K562 (cell line): ENCODE data around the gene HAL. TPM values are rescaled to one million over a fixed set of nuclear protein-coding genes. Genes with fewer than 3 reads are reported as not detected.

Experiments used
- ATAC-seq: fragments of 200-7000 bp; cut with Tn5 transposase; 3 replicates; pipeline ENCODE4 v1.9.1; 2020; ENCODE audit warnings: moderate library complexity
- BruUV-seq: library from RNA; stranded (reverse); fragments of 400-500 nt; replicated peaks from 2 replicates; lab custom pipeline; 2021; lab: Mats Ljungman, UMichigan
- CTCF ChIA-PET: fragments of 300-600 bp; formaldehyde crosslinking; extraction: SDS; loops from one replicate; lab custom pipeline; 2021; ENCODE audit warnings: low intra/inter-chr PET ratio; lab: Yijun Ruan, JAX
- POLR2A ChIA-PET: fragments of 300-600, 350-650 bp; sonication (Branson Sonifier 250); formaldehyde crosslinking; extraction: SDS; loops from one replicate; lab custom pipeline; 2021; ENCODE audit warnings: antibody characterized with exemption, inconsistent platforms; lab: Yijun Ruan, JAX
- DNase-seq, 4 experiments: peaks; one replicate each; pipeline versions ENCODE4 v3.0.0 to v3.0.0-alpha.2; 2011 to 2018; ENCODE audit warnings: low spot score in 3 of 4, mixed read lengths in 3 of 4; ENCODE audit errors: extremely low read depth in 1 of 4
- FAIRE-seq: peaks from 2 replicates; lab custom pipeline; 2011; peaks lifted over from hg19 to GRCh38; lab: Jason Lieb, UNC
- H2AFZ ChIP-seq: 2 replicates; pipeline ENCODE4 v1.6.0; 2011; ENCODE audit warnings: low read depth, low read length, control low read depth, inconsistent platforms
- H3K27ac ChIP-seq: fragments of 200-600 bp; 3 replicates; pipeline ENCODE4 v1.8.0; 2011; ENCODE audit warnings: low read depth, mild to moderate bottlenecking, control low read depth, inconsistent platforms, low read length, moderate library complexity, mixed read lengths; ENCODE audit errors: extremely low read depth
- H3K27me3 ChIP-seq, 2 experiments: fragments of 300-600 bp in 1 of 2; 2 replicates in 1 of 2; 3 replicates in 1 of 2; pipeline versions ENCODE4 v1.6.0 to v1.8.0; 2011; ENCODE audit warnings: inconsistent platforms in 2 of 2, low read length in 2 of 2, mild to moderate bottlenecking in 1 of 2, mixed read lengths in 1 of 2, moderate library complexity in 1 of 2; ENCODE audit not compliant: control insufficient read depth in 2 of 2, insufficient read depth in 2 of 2
- H3K36me3 ChIP-seq: fragments of 300-600 bp; 3 replicates; pipeline ENCODE4 v1.8.0; 2011; ENCODE audit warnings: mild to moderate bottlenecking, low read length, inconsistent platforms; ENCODE audit not compliant: control insufficient read depth, insufficient read depth
- H3K4me1 ChIP-seq, 2 experiments: fragments of 200-600 bp in 1 of 2; replicated peaks in 1 of 2; 2 replicates in 1 of 2; 3 replicates in 1 of 2; pipeline versions ENCODE4 v1.5.1 to v1.8.0; 2011; ENCODE audit warnings: inconsistent platforms in 2 of 2, low read length in 2 of 2, mild to moderate bottlenecking in 1 of 2, mixed read lengths in 1 of 2, moderate library complexity in 1 of 2; ENCODE audit not compliant: control insufficient read depth in 2 of 2, insufficient read depth in 2 of 2
- H3K4me2 ChIP-seq: 2 replicates; pipeline ENCODE4 v1.6.1; 2011; ENCODE audit warnings: low read length, control low read depth, inconsistent platforms, mixed read lengths; ENCODE audit not compliant: insufficient read depth
- H3K4me3 ChIP-seq: fragments of 200-600 bp; sonication (generic), shearing (Covaris generic); 2 replicates; pipeline ENCODE4 v1.5.1; 2016; ENCODE audit warnings: control low read depth, inconsistent platforms
- H3K79me2 ChIP-seq: fragments of 200-600 bp; 3 replicates; pipeline ENCODE4 v1.8.0; 2011; ENCODE audit warnings: low read length, inconsistent platforms; ENCODE audit not compliant: control insufficient read depth, insufficient read depth
- H3K9ac ChIP-seq, 2 experiments: 2 replicates each; pipeline versions ENCODE4 v1.6.0 to v1.6.1; 2011; ENCODE audit warnings: low read depth in 2 of 2, low read length in 2 of 2, control low read depth in 1 of 2, inconsistent platforms in 1 of 2, mild to moderate bottlenecking in 1 of 2, mixed read lengths in 1 of 2; ENCODE audit not compliant: insufficient read depth in 1 of 2
- H3K9me1 ChIP-seq: one replicate; pipeline ENCODE4 v1.6.0; 2011; ENCODE audit warnings: inconsistent platforms, mild to moderate bottlenecking, low read length, moderate library complexity; ENCODE audit not compliant: control insufficient read depth, insufficient read depth
- H3K9me3 ChIP-seq: replicated peaks from 2 replicates; pipeline ENCODE4 v1.5.1; 2011; ENCODE audit warnings: low read depth, low read length, inconsistent platforms; ENCODE audit not compliant: control insufficient read depth, insufficient read depth
- H4K20me1 ChIP-seq: replicated peaks from 2 replicates; pipeline ENCODE4 v1.6.1; 2011; ENCODE audit warnings: low read length, inconsistent platforms, mixed read lengths; ENCODE audit not compliant: control insufficient read depth, insufficient read depth
- ARHGAP35 ChIP-seq: fragments of 450-650 bp; IDR thresholded peaks from 2 replicates; pipeline ENCODE4 v1.6.1; 2018; ENCODE audit not compliant: partially characterized antibody
- ARID3A ChIP-seq: IDR thresholded peaks from 2 replicates; pipeline ENCODE4 v1.6.1; 2012; ENCODE audit warnings: low read depth, low read length, improper control_type of control experiment, borderline replicate concordance
- BACH1 ChIP-seq: fragments of 200-800 bp; sonication (Bioruptor generic); IDR thresholded peaks from 2 replicates; pipeline ENCODE4 v1.6.1; 2016; ENCODE audit warnings: missing genetic modification characterization, missing compliant biosample characterization
- CBX8 ChIP-seq: fragments of 200-600 bp; sonication (generic); IDR thresholded peaks from 2 replicates; pipeline ENCODE4 v1.6.1; 2012; ENCODE audit warnings: borderline replicate concordance, mixed run types, low read depth, mild to moderate bottlenecking, moderate library complexity, mixed read lengths, low read length, control low read depth, inconsistent platforms; ENCODE audit not compliant: poor library complexity, severe bottlenecking; ENCODE audit errors: extremely low read depth
- CC2D1A ChIP-seq: fragments of 450-650 bp; IDR thresholded peaks from 2 replicates; pipeline ENCODE4 v1.6.1; 2017; ENCODE audit warnings: mild to moderate bottlenecking
- CHD1 ChIP-seq: fragments of 200-600 bp; sonication (generic); IDR thresholded peaks from one replicate; pipeline ENCODE4 v1.6.1; 2012; ENCODE audit warnings: mild to moderate bottlenecking, moderate library complexity, low read length, inconsistent platforms
- DEAF1 ChIP-seq: fragments of 450-650 bp; formaldehyde crosslinking; IDR thresholded peaks from 2 replicates; pipeline ENCODE4 v1.4.0; 2020; ENCODE audit warnings: mild to moderate bottlenecking, moderate library complexity
- GATAD2A ChIP-seq: fragments of 450-650 bp; IDR thresholded peaks from 2 replicates; pipeline ENCODE4 v1.6.1; 2017
- GATAD2B ChIP-seq: fragments of 450-650 bp; IDR thresholded peaks from 2 replicates; pipeline ENCODE4 v1.6.1; 2017; ENCODE audit warnings: mild to moderate bottlenecking, borderline replicate concordance
- HOMEZ ChIP-seq: fragments of 250-450 bp; sonication (Bioruptor Pico); IDR thresholded peaks from 2 replicates; pipeline ENCODE4 v1.4.0; 2020; ENCODE audit warnings: mild to moderate bottlenecking, moderate library complexity
- MCM3 ChIP-seq: fragments of 450-650 bp; IDR thresholded peaks from 2 replicates; pipeline ENCODE4 v1.6.1; 2016
- MIER1 ChIP-seq: fragments of 450-650 bp; IDR thresholded peaks from 2 replicates; pipeline ENCODE4 v1.6.1; 2016; ENCODE audit warnings: antibody characterized with exemption, mild to moderate bottlenecking, low read depth
- PHTF2 ChIP-seq: fragments of 250-450 bp; sonication (Bioruptor Pico); IDR thresholded peaks from 2 replicates; pipeline ENCODE4 v1.5.0; 2021; ENCODE audit warnings: mild to moderate bottlenecking
- SMAD1 ChIP-seq: fragments of 150-350 bp; IDR thresholded peaks from 2 replicates; pipeline ENCODE4 v1.6.1; 2014; ENCODE audit warnings: low read length, low read depth; ENCODE audit not compliant: partially characterized antibody
- ZNF57 ChIP-seq: fragments of 450-650 bp; formaldehyde crosslinking; IDR thresholded peaks from 2 replicates; pipeline ENCODE4 v1.4.0; 2020; ENCODE audit warnings: mild to moderate bottlenecking, moderate library complexity
- ZNF644 ChIP-seq: fragments of 200-800 bp; sonication (Bioruptor generic); IDR thresholded peaks from 2 replicates; pipeline ENCODE4 v1.6.1; 2016; ENCODE audit warnings: low read depth, missing genetic modification characterization, missing compliant biosample characterization
- WGBS: fragments of 100-300 bp; shearing (Covaris generic); methylation state at CpG from one replicate; pipeline ENCODE4 v1.1.6; 2016; ENCODE audit warnings: low coverage, mixed read lengths; ENCODE audit not compliant: insufficient coverage; ENCODE audit errors: missing lambda C conversion rate; 5-methylcytosine and 5-hydroxymethylcytosine counted together
- in situ Hi-C: fragments of 300-500 bp; cut with MboI; formaldehyde crosslinking; loops from 4 replicates; pipeline ENCODE4 v1.15.0; 2018; ENCODE audit warnings: inconsistent platforms, mixed read lengths
- intact Hi-C: fragments of 100-400 bp; cut with micrococcal nuclease; formaldehyde crosslinking; loops from 2 replicates; pipeline ENCODE4 v1.14.2; 2022
- polyA plus RNA-seq, 8 experiments: library from polyadenylated mRNA; depleted of rRNA in 4 of 8; stranded (reverse) in 5 of 8; unstranded in 3 of 8; fragments of >200 nt; fragmentation: Nextera tagmentation in 2 of 8; fragmentation: Illumina TruSeq in 1 of 8; extraction: Ambion mirVana in 2 of 8; extraction: Trizol in 1 of 8; gene quantifications; 2 replicates each; pipeline versions ENCODE4 v1.2.1 to v1.2.3, GENCODE V29; 2011 to 2014; ENCODE audit warnings: inconsistent platforms in 1 of 8, missing spikeins in 1 of 8
- total RNA-seq, 7 experiments: library from RNA; depleted of rRNA in 6 of 7; stranded (reverse); fragments of >200 nt in 6 of 7; fragmentation: Illumina TruSeq in 2 of 7; extraction: Trizol in 2 of 7; gene quantifications; 2 replicates each; pipeline versions ENCODE4 v1.2.1 to v1.2.3, GENCODE V29; 2011 to 2021; ENCODE audit warnings: low replicate concordance in 1 of 7

HAL gene
- total and polyA plus RNA-seq, 9 of the 15 experiments (the other 6 are each of a cell fraction or from before 2014, with no cell fraction given) = 0.03 to 0.36 (median 0.20) TPM; not detected in 4

- no peak for FAIRE-seq
- TF ChIP-seq CHD1 (no peak), GATAD2A (no peak), MIER1 (no peak), ARID3A (no peak), SMAD1 (no peak), DEAF1 (CRISPR knock-in tag) (no peak), MCM3 (no peak), HOMEZ (no peak), CC2D1A (no peak), CBX8 (no peak), ZNF57 (CRISPR knock-in tag) (no peak), GATAD2B (no peak), PHTF2 (no peak), BACH1 (tag) (no peak), ZNF644 (tag) (no peak), ARHGAP35 (no peak)
Observed at GRCh38 chr12:95974358-95974757, 21.8 kb downstream of the HAL start.

More at GRCh38 chr12:95974358-95974757, 21.8 kb downstream of the HAL start:
- no peak overlapping the region for H2AFZ ChIP-seq
- no peak overlapping the region for H3K27ac ChIP-seq
- H3K4me2 ChIP-seq = no peak overlapping the region
- H3K4me3 ChIP-seq = no peak overlapping the region
- H3K36me3 ChIP-seq = no peaks in the 10 kb centered on the region
- peaks cover 0 to 5% of the 10 kb centered on the region in 2 experiments; a peak in 1 of 5 replicates for H3K4me1 ChIP-seq
- peaks cover 20 to 27% of the 10 kb centered on the region in 2 experiments for H3K27me3 ChIP-seq
- DNase-seq (no peak), ATAC-seq (no peak)
- H3K79me2 ChIP-seq = no peaks in the 10 kb centered on the region
- intact Hi-C loops = no loop called here
- in situ Hi-C loops = no loop called here
- WGBS = 0% methylated on average over 2 of the region's 2 CpGs
- no TSS peak for BruUV-seq
- no peaks in the 10 kb centered on the region for H3K9me1 ChIP-seq
- no peaks in the 10 kb centered on the region for H3K9me3 ChIP-seq
- CTCF ChIA-PET = no interaction called here
- peaks cover 4% of the 10 kb centered on the region; the same call in 1 of the 2 replicates for H4K20me1 ChIP-seq
- POLR2A ChIA-PET = no interaction called here
- no peak overlapping the region for H3K9ac ChIP-seq
